GM18505 (cell line): Measurements from ENCODE around the gene MAGEB3.
"Not testable (repeated sequence)": the region's sequence is repeated elsewhere in the genome, so short reads cannot be mapped to it uniquely, and the experiment has no call there.

Source experiments
- ATAC-seq: cut with Tn5 transposase; IDR thresholded peaks from one replicate; pipeline ENCODE4 v1.9.1; 2021; ENCODE audit not compliant: unreplicated experiment
- POLR2A ChIP-seq: IDR thresholded peaks from 4 replicates; pipeline ENCODE4 v1.6.1; 2011; ENCODE audit warnings: borderline replicate concordance; ENCODE audit not compliant: insufficient read depth, insufficient read length; ENCODE audit errors: extremely low read depth

The MAGEB3 gene, protein sequence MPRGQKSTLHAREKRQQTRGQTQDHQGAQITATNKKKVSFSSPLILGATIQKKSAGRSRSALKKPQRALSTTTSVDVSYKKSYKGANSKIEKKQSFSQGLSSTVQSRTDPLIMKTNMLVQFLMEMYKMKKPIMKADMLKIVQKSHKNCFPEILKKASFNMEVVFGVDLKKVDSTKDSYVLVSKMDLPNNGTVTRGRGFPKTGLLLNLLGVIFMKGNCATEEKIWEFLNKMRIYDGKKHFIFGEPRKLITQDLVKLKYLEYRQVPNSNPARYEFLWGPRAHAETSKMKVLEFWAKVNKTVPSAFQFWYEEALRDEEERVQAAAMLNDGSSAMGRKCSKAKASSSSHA

DNA sequence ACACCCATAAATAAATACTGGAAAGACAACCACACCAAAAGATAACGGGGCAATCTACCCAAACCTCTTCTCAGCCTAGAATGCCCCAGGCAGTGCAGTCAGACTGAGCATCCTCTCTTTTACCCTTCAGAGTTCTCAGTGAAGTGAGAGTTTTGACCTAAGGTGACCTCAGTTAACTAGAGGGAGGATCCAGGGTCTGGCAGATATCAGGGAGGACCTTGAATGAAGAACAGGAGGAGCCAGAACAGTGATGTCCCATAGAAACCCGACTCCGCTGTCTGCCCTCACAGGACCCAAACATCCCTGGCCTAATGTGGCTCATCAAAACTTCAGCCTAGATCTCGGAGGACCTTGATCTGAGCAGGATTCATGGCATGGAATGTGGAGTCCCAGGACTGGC, at the start of gene MAGEB3:
Gene MAGEB3 (plus strand): TSS at position 263 of the 400 bp plus-strand sequence. CDS start 5,268 bp downstream, outside the sequence.
- no peak for TF ChIP-seq POLR2A
- no peak for ATAC-seq

DNA sequence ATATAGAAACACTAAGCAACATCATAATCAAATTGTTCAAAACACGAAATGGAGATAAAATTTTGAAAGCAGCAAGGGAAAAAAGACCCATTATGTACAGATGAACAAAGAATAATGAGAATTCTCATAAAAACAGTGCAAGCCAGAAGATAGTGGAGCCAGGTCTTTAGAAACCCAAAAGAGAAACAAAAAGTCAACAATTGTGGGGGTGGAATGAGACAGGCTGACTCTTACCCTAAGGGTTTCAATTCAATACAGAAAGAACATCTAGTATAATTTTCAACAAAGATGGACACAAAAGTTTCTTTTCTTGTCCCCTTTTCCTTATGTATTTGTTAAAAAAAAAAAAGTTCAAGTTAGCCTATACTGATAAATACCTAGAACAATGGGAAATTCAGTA, 49.1 kb upstream of the MAGEB3 start:
- ATAC-seq, result no peak

DNA sequence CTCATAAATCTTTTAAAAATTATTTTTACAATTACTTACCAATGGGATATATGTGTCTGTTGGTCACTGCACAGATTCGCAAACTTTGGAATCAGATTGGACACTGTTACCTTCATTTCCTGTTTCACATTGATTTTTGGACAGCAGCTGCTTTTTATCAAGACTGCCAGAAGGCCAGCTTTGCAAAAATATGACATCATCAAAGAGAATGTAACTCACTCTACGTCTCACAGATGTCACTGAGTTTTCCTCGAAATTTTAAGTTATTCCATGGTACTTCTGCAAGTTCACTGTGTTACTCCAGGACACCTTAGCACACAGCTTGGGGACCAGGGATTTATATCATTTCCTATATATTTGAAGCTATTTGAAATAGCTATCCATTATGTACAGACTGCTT, 46.9 kb upstream of the MAGEB3 start:
- no peak for ATAC-seq
- no peak for TF ChIP-seq POLR2A

More for the DNA sequence above, 49.1 kb upstream of the MAGEB3 start:
- TF ChIP-seq POLR2A, result no peak

DNA sequence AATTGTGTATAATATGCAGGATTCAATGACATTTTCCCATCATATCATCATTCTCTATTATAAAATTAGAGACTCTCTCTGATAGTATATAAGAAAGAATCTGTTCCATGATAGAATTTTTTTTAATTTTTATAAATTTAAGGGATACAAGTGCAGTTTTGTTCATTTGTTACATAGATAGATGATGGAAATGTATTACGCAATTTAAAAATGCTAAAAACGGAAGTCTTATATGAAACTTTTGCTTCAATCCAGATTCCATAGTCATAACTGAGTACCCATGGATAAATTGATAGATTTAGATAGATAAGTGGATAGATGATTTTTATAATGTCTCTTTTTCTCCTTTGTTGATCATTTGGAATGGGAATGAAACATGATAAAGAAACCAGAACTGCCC, 40.0 kb upstream of the MAGEB3 start:
- no peak for TF ChIP-seq POLR2A

DNA sequence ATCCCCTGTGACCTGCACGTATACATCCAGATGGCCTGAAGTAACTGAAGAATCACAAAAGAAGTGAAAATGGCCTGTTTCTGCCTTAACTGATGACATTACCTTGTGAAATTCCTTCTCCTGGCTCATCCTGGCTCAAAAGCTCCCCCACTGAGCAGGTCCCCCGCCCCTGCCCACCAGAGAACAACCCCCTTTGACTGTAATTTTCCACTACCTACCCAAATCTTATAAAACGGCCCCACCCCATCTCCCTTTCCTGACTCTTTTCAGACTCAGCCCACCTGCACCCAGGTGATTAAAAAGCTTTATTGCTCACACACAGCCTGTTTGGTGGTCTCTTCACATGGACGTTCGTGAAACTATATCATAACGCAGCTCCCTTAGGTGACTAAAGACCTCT, 36.5 kb upstream of the MAGEB3 start:
- ATAC-seq, result not testable (repeated sequence)

More for the DNA sequence above, 40.0 kb upstream of the MAGEB3 start:
- no peak for ATAC-seq

DNA sequence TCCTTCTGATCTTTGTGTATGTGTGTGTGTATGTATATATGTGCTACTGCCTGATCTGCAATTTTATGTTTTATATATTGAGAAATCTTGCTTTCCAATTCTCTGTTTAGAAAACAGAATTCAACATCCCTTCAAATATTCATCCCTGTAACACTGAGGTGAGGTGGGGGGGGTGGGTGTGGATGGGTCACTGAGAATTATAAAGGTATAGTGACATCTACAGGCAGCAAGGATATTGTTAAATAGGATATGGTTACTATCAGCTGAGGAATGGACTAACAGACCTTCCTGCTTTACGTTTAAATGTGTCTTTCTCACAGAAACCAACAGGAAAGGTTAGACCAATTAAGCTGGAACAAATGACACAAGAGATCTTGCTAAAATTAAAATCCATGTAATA, 34.1 kb upstream of the MAGEB3 start:
- ATAC-seq, result no peak
- no peak for TF ChIP-seq POLR2A

DNA sequence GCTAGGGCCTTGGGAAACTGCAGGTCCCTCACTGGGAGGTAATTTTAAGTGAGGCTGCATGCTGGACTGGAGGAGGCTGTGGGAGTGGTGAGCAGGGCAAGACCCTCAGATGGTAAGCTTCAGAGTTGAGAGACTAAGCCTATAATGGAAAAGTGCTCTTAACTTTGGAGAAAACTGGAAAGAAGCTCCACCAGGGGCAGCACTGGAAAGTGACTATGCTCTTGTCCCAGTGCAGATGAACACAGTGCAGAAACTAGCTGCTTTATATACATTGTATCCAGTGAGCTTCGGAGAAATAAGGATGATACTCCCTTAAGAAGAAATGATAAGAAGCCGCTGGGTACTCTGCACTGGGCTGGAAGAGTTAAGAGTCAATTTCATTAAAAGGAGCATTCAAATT, 18.3 kb upstream of the MAGEB3 start:
- no peak for TF ChIP-seq POLR2A
- no peak for ATAC-seq

DNA sequence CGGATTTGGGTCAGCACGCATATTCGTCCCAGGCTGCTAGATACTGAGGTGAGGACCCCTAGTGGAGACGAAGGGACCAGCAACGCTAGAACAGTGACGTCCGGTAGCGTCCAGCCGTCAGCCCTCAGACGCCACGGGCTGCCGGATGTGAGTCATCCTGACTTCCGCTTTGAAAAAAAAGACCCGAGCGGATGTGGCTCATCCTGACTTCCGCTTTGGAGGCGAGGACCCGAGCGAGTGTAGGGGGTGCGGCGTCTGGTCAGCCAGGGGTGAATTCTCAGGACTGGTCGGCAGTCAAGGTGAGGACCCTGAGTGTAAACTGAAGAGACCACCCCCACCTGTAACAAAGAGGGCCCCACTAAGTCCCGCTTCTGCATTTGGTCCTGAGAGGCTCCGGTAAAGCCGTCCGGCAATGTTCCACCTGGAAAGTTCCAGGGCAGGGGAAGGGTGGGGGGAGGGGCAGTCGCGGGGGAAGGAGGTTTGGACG, 15.1 kb upstream of the MAGEB3 start, which contains the start of gene MAGEB2:
Gene MAGEB2 (plus strand): TSS at position 207 of the 487 bp plus-strand sequence. CDS start 3,018 bp downstream, outside the sequence.
- ATAC-seq, result no peak
- TF ChIP-seq POLR2A, result no peak

DNA sequence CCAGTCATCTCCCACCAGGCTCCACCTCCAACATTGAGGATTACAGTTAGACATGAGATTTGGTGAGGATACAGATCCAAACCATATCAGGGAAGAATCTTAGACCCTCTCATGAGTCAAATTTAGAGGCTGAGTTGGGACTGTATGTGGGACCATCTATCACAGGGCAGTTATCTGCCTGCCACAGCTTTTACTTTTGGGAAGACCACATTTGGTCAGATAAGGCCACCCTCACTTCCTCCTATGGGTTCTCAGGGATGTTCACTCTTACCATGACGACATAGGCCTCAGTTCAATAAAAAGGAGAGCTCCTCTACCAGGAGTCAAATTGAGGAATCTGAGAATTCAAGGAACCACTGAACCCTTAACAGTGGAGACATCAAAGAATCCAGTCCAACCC, 13.0 kb upstream of the MAGEB3 start:
- no peak for ATAC-seq
- TF ChIP-seq POLR2A, result no peak

DNA sequence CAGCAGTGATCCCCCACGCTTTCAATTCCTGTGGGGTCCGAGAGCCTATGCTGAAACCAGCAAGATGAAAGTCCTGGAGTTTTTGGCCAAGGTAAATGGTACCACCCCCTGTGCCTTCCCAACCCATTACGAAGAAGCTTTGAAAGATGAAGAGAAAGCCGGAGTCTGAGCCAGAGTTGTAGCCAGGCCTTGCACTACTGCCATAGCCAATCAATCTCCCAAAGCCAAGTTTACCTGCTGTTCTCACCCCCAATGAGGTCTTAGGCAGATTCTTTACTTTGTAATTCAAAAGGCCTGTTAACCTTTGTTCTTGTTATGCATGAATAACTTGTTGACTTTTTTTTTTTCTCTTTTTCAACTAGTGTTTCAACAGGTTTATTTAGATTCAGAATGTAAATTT, 11.1 kb upstream of the MAGEB3 start:
- no peak for ATAC-seq
- TF ChIP-seq POLR2A, result no peak

DNA sequence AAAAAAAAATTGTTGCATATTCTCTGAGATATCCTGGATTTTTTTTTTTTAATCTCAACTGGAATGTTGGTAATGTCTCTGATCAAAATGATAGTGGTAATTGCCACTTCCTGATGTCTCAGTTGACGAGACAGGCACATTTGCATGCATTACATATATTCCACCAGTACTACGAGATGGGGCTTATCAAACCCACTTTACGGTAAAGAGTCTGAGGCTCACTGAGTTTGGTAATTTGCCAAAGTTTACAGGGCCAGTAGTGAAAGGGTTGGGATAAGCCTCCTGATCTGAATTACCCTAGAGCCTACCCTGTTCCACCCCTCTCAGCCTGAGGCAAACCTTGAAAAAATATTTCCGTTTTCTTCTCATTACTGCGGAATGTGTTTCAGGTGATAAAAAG, 9.8 kb upstream of the MAGEB3 start:
- TF ChIP-seq POLR2A, result no peak
- no peak for ATAC-seq

DNA sequence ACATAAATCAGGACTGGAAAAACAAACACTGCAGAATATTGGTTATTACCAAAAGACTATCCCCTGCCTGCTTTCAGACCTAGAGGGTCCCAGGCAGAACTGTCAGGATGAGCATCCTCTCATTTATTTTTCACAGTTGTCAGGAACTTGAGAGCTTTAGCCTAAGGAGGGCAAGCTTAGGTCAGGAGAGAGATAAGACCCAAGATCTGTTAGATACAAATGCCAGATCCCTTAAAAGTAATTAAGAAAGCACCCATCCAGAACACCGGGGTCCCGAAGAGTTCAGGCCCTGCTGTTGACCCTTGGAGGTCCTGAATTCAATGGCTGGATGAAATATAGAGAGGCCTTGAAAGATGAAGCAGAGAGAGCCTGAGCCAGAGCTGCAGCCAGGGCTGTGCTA, 5.9 kb upstream of the MAGEB3 start:
- no peak for TF ChIP-seq POLR2A
- no peak for ATAC-seq

DNA sequence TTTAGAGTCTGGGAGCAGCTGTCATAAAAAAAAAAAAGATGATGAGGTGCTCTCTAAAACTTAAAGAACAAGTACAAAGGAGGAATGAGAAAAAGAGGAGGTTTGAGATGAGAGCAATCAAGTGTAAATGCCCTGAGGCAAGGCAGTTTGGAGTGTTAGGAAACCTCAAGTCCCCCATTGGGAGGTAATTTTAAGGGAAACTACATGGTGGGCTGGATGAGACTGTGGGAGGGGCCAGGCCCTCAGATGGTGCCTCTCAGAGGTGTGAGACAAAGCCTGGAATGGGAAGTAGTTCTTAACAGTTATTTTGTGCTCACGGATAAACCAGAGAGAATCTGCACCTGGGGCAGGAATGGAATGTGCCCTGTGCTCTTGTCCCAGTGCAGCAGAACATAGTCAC, 1.9 kb upstream of the MAGEB3 start:
- TF ChIP-seq POLR2A, result no peak
- no peak for ATAC-seq

DNA sequence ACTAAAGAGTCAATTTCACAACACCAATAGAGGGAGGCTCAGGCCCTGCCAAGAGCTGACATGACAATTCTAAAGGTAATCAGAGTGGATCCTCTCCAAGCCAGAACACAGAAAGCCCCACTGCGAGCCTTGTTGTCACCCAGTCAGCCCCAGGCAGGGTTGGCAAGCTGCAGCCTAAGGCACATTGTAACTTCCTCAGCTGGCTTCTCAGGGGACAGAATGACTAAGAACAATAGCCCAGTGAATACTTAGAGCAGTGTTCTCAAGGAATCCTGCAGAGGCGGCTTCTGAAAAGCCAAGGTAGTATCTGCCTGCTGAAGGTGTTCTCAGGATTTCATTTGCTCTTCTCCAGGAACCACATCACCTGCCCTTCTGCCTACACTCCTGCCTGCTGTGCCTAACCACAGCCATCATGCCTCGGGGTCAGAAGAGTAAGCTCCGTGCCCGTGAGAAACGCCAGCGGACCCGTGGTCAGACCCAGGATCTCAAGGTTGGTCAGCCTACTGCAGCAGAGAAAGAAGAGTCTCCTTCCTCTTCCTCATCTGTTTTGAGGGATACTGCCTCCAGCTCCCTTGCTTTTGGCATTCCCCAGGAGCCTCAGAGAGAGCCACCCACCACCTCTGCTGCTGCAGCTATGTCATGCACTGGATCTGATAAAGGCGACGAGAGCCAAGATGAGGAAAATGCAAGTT, 11.4 kb downstream of the MAGEB3 start, which contains the start of gene MAGEB4:
Gene MAGEB4 (plus strand): TSS at position 277 of the 692 bp plus-strand sequence. CDS start 136 bp downstream, at position 413.
- no peak for ATAC-seq

More for the DNA sequence above, 11.4 kb downstream of the MAGEB3 start, which contains the start of gene MAGEB4:
- TF ChIP-seq POLR2A, result no peak
